Stimulated activated CD4-positive, alpha-beta T cell treated with anti-CD3 and anti-CD28 coated beads, Interleukin-12 subunit alpha, Interleukin-12 subunit beta, amount 100 ng/mL, for 48 hours (primary cell): ENCODE measurements around the gene NLGN1.

ENCODE experiments used
- DNase-seq, 3 donors: peaks; one replicate each; pipeline ENCODE4 v3.0.0-alpha.2; 2020; ENCODE audit warnings: low read depth in 2 of 3, low spot score in 1 of 3

The NLGN1 gene

DNA sequence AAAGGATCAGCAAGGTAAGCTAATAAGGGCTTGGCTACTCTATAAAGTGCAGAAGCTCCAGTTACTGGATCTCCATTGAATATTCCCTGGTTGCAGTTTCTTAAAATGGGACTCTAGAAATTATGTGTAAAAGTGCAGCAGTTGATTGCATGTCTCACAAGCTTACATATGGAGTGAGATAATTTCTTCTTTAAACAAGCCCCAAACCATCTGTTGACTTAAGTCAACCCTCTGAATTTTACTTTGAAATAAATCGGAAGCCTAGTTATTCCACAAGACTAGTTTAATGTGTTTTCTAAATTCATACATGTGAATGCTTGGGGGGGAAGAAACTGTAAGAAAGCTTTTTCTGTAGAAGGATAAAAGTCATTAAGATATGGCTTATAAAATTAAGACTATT lies 664.2 kb downstream of the NLGN1 start:
- no peak for DNase-seq

DNA sequence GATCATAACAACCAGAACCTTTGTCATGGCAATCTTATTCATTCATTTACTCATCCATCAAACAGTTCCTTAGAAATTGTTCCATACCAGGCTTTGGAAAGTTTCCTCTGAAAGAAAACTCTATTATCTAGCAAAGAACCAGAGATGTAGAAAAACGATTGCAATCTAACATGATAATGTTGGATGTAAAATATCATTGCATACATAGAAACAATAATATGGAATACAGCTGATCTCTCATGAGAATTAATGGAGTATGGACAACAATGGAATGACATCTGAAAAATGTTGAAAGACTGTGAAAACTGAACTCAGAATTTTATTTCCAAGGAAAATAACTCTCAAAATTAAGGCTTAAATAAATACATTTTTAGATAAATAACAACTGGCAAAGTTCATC lies 665.4 kb downstream of the NLGN1 start:
- DNase-seq: no peak

DNA sequence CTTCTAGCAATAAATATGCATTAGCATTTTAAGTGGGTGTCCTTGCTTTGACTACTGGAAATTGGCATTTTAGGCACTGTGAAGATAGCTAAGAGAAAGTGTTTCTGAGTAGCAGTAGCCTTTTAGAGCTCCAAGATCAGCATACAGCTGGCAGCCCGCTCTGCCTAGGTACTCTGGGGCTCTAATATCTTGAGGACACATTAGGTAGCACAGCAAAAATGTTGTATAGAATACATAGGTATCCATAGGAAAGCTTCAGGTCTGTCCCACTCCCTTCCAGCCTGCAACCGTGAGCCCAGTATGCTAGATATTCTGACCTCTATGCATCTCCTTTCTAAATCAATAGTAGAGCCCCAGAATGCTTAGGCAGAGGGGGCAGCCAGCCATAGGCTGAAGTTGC lies 670.5 kb downstream of the NLGN1 start:
- no peak for DNase-seq

DNA sequence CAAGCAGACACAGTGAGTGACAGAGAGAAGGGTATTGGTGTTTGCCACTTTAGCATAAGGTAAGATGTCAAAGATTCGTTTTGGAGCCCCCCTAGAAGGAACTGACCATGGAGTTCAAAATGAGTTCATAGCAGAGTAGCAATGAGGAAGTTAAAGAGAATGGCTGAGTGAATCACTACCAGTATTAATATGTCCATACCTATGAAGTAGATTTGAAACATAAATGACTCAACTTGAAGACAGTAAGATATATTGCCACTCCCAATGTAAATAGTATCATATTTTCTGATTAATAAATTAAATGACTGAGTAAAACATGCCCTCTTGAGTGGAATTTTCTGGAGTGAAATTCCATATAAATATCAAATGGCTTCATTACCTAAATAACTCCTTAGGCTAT lies 675.1 kb downstream of the NLGN1 start:
- DNase-seq: no peak

DNA sequence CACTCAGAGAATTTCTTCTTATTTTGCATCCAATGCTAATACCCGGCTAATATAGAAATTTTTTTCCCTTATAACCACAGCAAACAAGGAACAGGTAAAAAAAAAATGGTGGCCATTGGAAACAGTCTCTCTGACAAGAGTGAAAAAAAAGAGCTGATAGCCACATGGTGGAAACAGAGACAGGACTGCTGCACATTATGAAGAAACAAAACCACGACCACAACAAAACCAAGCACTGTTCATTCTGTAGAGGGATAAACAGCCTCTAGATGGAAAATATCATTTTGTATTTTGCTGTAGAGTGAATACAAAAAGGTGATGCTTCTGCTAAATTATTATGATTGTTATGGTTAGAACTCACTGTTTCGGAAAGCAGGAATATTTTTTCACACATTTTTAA lies 686.2 kb downstream of the NLGN1 start:
- DNase-seq: no peak

DNA sequence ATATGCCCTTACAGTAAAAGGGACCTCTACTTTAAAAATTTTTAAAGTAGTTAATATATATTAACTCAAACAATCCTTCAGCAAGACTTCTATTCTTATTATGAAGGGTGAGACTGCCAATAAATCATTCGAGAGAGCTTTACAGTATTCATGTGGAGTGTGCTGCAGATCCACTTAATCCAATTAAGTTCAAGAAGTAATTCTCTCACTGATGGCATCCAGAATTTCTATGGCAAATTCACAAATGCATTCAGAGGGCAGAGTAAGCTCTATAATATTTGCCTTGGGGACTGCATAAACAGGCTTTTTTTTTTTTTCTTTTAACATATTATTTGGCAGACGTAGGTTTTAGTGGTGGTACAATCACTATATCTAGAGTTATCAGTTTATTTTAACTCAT lies 692.0 kb downstream of the NLGN1 start:
- no peak for DNase-seq

DNA sequence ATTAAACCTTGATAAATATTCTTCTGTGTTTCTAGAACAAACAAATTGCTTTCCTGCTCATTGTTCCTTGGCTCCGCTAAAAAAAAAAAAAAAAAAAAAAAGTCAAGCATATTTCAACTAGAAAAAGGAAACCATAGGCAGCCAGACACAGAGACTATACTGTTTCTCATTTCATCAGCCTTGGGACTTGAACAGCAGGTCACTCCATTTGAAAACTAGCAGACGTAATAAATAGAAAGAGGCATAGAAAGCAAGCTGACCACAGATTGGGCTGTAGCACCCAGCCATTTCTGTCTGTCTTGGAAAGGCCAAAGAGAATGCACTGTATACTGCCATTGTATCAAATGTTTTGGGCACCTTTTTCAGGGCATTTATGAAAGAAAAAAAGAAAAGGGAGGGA lies 697.1 kb downstream of the NLGN1 start:
- DNase-seq: no peak

DNA sequence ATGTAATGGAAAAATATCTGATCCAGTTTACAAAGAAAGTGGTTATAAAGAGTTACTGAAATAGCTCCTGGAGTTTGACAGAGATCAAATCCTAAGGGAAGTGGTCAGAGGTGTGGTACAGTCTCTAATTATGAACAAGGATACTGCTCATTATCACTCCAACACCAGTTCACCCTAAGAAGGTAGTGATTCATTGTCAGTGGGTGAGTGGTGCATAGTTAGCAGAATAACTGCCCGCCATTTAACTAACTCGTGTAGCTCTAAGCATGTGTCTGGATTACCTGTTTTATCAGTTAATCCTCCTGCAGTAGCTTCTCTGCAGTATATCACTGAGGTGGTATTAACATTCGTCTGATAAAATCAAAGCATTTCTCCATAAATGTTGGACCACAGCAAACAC lies 700.1 kb downstream of the NLGN1 start:
- DNase-seq: no peak

DNA sequence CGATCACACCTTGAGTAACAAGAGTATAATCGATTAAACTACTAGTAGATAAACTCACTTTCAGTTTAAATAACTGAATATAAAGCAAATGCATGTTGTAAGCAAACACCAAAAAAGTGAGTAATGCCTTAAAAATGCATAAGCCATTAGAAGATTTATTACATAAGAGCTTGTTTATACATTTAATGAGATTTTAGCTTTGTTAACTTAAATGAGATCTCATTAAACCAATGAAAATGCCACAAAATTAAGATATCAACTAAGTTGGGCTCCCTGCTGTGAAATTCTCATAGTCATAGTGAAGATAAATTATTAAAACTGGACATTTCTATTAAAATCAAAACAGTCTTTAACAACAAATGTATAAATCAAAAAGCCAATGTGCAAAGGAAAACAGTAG lies 701.2 kb downstream of the NLGN1 start:
- DNase-seq: no peak

DNA sequence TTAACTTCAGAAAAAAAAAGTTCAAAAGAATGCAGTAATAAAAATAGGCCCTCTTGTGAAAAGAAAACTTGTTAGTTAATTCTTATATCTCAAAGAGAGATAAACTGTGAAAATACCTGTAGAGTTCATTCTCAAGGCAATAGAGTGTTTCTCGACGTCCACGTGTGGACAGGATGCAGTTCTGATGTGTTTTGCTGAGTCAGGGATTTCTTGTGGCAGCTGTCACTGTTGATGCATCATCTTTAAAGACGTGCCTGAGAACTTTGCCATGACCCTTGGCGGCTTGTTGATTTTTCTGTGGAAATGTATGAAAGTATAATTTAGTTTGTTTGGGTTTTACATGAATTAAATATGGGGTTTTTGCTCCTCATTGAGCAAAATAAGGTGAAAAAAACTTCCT lies 702.2 kb downstream of the NLGN1 start:
- no peak for DNase-seq

DNA sequence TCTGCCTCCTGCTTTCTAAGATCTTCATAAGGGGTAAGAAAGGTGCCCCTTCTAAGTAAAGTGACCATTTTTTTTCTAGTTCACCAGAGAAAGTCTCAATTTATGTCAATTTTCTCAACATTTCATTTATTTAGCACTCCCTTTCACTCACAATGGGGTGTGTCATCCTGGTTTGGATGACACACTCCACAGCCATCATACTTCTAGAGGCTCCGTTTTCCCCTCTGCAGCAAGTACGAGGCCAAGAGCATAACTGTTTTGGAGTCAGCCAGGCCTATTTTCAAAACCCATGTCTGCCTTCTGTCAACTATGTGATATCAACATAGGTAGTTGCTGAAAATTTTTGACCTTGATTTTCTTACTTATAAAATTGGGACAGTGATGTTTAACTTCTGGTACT lies 703.2 kb downstream of the NLGN1 start:
- no peak for DNase-seq

DNA sequence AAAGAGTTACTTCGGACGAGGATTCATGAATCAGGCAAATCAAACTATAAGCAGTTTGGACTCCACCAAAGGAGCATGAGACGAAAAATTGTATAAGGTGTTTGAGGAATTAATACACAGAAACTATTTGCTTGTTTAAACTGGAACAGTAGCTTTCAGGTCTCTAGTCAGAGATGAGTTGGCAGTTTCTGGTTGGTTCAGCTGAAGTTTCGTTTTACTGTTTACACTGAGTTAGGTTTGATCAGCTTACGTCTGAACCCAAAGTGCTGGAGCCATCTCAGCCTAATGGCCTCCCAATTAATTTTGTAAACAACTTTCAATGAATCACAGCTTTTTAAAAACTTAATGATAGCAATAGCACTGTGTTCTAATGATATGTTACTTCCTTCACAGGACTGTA lies 703.7 kb downstream of the NLGN1 start:
- no peak for DNase-seq

DNA sequence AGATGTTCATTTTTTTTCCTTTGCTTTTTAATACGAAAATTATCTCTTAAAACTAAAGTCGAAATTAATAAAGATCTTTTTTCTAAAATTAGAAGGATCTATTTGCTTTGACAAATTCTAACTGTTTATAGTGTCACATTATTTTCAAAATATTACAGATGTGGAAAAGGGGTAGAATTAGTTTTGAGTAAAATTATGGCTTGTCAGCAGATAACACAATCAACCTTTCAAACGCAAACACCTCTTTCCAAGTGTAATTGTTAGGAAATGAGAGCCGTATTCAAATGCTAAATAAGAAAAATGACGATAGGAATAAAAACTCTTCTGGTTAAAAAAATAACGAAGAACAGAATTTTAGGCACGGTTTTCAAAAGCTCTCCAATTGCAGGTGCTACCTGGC lies 704.7 kb downstream of the NLGN1 start:
- no peak for DNase-seq

DNA sequence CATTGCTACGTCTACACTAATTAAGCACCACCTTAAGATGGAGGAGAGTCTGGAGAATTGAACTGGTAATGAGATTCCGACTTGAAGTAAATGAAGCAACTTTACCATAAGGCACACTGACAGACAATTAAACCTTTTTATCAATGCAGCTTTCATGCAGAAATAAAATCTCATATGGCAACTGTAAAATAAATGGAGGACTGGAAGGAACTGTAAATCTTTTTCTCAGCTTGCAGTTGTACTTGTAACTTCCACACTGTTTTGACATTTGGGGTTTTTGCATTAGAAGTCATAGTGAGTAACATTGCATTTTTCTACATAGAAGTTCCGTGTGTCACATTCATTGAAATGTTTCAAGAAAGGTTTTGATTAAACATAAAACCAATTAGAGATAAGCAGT lies 705.3 kb downstream of the NLGN1 start:
- no peak for DNase-seq

DNA sequence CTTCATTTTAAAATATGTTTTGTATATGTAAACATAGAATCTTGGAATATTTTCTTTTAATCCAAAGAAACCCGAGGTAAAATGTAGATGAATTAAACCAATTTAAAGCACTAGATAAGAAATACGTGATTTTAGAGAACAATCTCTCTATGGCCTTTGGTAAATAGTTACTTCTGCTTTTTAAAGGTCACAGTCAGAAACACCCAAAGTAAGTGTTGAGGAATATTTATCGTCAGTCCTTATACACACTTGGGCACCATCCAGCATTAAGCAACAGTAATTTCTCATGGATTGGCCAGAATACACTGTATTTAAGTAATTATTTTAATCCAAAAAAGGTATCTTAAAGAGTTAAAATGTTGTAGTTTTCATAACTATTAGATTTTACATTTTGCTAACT lies 713.2 kb downstream of the NLGN1 start:
- no peak for DNase-seq

DNA sequence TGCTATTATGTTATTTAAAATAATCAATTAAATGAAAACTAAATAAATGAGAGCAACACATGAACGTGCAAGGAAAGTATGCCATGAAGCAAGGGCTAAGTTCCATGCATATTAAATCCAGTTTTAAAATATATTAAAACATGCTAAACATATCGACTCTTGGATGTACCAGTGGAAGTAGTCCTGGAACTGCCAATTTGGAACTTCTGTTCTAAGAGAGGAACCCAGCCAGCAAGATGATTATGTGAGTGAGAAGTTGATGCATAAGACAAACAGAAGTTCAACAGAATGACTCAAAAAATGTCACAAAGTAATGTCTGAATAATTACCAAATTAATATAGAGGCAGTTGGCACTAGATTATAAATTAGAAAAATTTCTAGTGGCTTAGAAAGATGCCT lies 714.2 kb downstream of the NLGN1 start:
- DNase-seq: no peak

DNA sequence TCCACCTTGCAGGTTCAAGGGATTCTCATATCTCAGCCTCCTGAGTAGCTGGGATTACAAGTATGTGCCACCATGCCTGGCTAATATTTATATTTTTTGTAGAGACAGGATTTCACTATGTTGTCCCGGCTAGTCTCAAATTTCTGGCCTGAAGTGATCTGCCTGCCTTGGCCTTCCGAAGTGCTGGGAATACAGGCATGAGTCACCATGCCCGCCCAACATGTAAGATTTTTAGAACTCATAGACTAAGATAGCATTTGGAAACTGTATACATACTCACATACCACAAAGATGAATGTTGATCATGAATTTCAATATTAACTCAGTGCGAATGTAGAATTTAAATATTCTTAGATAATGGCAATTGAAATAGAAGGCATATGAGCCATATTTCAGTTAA lies 718.9 kb downstream of the NLGN1 start:
- DNase-seq: no peak

DNA sequence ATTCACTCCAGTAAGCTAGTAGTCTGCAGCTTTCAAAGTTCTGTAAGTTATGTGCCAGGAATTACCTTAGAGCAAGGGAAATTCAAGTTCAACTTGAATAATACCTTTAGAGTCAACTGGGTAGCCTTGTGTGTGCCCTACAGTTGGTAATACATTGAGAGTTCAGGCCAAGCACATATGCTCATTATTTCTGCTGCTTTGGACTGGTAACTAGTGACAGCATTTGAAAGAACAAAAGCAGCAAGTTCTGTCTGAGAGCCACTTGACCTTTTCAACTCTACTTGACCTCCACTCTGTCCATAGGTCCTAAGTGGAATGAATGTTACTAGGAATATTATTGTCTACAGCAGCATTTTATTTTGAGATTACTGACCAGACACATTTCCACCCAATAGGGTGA lies 723.5 kb downstream of the NLGN1 start:
- DNase-seq: no peak

DNA sequence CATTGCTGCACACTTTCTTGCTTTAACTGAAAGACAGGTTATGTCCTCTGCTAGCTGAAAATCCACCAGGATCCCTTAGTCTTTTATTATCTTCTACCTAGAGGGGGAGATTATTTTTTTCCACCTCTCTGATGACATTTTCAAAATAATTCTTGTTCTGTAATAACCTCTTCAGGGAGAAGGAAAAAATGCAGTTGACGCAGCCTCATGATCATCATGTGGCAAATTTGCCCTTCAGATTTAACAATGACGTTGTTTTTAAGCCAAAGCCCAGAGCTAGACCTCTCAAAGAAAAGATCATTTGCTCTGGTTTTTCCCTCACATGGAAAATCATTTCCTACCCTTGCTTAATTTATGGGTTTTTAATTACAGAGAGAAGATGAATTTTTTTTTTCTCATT lies 724.9 kb downstream of the NLGN1 start:
- no peak for DNase-seq

DNA sequence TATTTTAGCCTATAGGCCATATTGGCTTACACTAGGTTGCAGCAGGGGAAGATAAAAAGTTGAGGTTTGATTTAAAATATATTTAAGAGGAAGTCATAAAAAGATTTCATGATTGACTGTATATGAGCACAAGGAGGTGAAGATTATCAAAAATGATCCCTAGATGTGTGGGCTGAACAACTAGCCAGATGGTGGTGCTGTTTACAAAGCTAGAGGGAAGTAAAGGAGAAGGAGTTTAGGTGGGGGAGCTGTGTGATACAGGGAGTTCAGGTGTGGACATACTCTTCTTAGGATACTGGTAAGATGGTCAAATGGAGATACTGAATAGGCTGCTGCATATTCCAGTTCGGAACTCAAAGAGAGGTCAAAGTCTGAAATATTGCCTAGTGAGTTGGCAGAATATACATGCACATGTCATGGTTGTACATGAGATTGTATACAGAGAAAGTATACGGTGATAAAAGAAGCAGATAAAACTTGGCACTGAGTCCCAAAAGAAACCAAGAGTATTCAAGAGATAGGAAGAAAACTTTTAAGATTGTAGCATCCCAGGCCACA lies 727.8 kb downstream of the NLGN1 start:
- no peak for DNase-seq

DNA sequence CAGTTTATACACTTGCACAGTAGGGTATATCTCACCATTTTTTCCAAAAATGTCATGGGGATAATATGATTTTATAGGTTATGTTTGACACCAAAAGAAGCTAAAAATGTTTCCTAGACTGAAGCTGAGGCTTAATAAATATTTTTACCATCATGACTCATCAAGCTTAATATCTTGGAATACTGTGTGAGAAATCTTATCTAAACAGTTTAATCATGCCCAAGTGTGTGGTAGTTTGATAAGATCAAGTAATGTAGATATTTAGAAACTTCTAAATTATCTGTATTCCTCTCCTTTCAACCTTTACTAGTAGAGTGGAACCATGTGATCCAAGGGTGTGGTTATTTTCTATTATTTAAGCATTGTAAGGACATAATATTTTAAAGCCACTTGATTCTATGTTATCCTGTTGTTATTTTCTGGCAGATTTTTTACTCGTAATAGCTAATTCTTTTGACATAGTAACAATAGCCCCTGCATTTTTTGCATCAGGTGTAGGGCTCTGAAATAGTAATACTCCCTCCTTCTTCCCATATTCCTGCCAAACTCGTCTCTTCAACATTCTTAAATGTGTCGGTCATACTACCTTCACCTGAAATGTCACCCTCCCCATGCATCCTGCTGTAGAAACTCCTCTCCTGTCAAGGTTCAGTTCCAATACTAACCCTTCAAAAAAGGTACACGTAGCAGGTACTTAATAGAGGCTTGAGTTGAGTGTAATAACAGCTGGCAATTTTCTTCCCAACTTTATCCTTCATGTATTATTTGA lies 729.6 kb downstream of the NLGN1 start:
- DNase-seq: no peak

DNA sequence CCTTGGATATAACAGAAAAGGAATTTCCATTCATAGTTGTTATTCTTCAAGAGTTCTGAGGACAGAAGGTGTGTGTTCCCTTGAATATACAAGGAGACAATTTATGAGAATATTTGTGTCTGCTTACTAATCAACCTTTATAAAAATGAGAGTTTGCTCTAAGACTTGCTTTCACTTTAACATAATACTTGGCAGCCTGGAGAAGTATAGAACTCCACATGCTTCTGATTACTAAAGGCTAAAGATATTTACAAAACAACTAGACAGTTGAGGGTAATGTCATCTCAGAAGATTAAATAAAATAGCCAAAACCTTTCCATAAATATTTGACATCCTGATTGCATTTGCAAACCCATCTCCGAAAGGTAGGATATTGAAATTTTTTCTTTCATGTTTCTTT lies 734.5 kb downstream of the NLGN1 start:
- DNase-seq: no peak

DNA sequence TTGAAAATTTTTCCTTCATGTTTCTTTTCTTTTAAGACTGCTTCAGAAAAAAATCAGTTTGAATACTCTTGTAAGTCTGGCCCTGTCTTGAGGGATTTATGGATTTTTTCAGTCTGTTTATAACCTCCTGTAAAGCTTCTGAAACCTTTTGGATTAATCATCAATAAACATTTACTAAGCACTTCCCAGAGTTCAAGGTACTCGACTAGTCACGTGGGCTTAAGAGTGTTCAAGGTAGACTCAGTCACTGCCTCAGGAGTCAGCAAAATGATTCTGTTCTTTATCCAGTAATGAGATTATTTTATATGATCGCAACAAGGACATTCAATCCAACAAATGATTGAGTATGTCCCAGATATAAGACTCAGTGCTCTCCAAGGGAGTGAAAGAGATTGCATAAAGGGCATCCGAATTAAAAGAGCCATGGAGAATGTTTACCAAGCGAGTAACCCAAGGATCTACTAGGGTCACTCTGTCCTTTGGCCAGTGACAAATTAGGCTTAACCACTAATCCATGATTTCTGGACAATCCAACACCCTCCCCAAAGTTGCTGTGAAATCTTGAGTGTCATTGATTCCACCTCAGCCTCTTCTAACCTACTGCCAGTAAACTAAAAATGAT lies 735.0 kb downstream of the NLGN1 start:
- no peak for DNase-seq
